Suppressor macrophage treated with lipopolysaccharide for 4 hours (primary cell): ENCODE measurements around the gene DENND6A.
"Not testable (repeated sequence)": the region's sequence is repeated elsewhere in the genome, so short reads cannot be mapped to it uniquely, and the experiment has no call there.

Experiments used
- DNase-seq: peaks from one replicate; pipeline ENCODE4 v3.0.0-alpha.2; 2020

DENND6A gene

DNA sequence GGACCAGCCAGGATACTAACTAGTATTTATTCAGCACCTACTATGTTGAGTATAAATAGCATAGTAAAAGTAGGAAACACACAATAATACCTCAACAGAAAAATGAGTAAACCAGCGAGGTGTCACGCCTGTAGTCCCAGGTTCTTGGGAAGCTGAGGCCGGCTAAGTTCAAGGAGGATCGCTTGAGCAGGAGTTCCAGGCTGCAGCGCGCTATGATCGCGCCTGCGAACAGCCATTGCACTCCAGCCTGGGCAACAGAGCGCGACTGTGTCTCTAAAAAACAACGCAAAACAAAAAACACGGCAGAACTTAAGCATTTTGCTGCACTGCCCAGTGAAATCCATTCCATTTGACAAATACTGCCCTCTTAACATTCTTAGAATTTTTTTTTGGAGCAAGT lies 1.3 kb upstream of the DENND6A start:
- no peak for DNase-seq

DNA sequence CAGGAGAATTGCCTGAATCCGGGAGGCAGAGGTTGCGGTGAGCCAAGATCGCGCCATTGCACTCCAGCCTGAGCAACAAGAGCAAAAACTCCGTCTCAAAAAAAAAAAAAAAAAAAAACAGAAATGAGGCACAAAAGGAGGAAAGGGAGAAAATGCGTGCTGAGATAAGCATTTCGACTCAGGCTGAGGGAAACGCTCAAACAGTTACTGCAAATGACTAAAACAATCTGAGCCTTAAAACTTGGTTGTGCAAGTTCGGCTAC lies 813 bp downstream of the DENND6A start:
- DNase-seq, result peak; percentile 83

DNA sequence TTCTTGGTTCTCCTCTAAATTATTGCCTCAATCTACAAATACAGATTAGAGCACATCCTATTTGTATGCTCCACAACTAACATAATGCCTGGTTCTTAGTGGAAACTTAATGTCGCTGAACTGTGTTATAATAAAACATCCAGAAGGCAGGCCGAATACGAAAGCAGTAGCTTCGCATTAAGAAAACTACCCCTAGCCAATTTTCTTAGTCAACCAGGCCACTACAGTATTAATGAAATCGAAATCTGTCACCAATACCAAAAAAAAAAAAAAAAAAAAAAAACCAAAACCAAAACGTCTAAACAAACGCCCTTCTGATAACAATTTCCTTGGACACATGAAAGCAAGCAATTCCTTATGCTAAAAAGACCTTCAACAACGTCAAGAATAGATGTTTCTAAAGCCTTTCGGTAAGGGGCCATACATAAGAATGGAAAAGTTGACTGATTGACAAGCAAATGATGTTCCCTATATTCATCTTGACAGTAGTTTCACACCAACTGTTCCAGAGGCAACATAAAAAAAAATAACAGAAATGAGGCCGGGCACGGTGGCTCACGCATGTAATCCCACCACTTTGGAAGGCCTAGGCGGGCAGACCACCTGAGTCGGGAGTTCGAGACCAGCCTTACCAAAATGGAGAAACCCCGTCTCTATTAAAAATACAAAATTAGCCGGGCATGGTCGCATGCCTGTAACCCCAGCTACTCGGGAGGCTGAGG lies 1.3 kb downstream of the DENND6A start:
- peak; percentile 31 for DNase-seq

DNA sequence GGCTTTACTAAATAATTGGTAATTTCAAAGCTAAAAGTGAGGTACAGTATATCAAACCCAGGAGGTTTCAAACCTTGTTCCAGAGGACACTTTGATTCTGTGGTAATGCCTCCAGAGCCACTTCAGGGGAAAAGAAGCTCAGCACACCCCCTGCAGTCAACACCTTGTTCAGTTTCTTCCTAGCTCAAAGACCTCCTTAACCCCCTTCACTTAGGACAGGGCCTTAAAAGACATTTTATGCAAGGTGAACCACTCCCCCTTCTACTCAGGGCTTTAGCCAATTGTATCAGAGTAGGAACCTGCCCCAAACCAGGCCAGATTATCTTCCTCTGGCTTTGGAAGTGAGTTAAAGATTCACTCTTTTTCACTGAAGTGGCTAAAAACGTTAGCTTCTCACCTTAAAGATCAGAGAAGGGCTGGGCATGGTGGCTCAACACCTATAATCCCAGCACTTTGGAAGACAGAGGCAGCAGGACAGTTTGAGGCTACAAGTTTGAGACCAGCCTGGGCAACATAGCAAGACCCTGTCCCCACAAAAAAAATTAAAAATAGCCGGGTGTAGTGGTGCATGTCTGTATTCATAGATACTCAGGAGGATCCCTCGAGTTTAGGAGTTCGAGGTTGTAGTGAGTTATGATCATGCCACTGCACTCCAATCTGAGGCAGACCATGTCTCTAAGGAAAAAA lies 3.4 kb downstream of the DENND6A start:
- no peak for DNase-seq

DNA sequence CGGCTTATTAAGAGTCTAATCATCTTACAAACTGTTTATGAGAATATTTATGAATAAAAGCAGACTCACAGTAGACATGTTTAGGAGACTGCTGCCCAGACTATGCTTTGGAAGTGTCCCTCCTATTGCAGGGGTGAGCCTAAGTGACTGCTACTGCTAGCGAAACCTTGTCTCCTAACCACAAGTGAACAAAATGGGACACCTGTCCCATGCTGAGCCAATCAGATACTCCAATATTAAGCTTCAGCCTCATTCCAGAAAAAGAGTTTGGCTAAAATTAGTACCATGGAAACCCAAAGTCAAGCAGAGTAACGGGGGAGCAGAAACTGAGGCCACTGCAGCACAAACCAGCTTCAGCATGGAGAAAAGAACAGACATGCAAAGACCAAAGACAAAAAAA lies 4.6 kb downstream of the DENND6A start:
- no peak for DNase-seq

DNA sequence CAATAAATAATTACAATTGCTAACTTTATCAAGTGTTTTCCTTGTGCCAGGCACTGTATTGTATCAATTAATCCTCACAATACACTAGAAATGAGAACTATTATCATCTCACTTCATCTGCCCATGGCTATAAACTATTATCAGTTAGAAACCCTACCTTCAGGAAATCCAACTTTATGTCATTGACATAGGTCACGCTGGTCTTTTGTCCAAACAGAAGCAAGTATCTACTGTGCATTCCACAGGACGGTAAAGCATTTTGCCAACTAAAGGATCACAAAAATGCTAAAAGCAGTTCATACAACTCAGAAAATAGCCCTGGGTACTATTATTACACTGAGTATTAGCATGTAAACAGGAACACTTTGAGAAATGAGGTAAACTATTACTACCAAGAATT lies 9.6 kb downstream of the DENND6A start:
- DNase-seq, result no peak

DNA sequence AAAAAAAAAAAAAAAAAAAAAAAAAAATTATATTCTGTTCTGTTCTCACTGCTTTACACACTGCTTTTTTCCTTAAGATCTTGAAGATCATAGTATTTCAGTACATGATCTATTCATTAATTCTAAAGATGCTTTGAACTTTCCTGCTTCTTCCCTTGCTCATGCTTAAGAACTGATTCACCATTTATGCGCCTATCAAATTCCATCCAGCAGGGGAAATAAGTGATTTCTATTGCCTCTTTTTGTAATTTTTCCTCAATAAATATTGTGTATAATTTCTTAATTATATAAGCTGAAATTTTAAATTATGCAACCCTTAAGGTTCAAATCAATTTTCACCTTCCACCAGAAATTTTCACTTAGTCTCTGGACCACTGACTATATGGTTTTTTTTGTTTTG lies 10.6 kb downstream of the DENND6A start:
- no peak for DNase-seq

DNA sequence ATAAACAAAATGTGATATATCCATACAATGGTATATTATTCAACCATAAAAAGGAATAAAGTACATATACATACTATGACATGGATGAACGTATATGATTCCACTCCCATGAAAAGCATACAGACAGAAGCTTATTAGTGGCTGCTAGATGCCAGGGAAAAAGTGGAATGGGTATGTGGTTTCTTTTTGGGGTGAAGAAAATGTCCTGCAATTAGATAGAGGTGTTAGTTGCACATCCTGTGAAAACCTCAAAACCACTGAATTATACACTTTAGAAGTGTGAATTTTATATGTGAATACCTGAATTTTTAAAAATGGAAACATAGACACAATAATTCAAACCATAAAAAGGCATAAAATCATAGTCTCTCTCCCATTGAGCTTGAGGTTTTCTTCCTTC lies 11.2 kb downstream of the DENND6A start:
- DNase-seq, result no peak

DNA sequence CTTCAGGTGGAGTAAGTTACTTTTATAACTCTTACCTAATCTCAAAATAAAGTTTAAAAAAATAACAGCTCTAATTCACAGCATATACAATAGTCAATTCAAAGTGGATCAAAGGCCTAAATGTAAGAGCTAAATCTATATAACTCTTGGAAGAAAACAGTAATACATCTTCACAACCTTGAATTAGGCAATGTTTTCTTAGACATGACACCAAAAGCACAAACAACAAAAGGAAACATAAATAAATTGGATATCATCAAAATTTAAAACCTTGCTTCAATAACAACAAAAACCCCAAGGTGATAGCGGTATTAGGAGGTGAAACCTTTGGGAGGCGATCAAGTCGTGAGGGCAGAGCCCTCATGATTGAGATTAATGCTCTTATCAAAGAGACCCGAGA lies 12.8 kb downstream of the DENND6A start:
- no peak for DNase-seq

DNA sequence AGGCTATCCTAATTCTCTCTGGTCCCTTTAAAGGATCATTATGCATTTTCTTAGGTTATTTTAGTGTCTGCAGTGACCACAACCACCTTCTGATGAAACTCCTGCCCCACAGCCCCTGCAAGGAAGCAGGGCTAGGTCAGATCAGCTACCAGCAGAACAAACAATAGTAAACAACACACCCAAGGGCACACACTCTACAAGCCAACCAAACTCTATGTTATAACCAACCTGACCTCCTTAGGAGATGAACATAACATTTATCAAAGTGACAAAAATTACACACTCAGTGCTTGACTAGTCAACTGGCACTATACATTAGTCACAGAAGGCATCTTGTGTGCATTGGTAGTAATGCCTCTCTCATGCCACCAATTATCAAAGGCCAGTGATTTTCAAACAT lies 17.3 kb downstream of the DENND6A start:
- DNase-seq, result no peak

DNA sequence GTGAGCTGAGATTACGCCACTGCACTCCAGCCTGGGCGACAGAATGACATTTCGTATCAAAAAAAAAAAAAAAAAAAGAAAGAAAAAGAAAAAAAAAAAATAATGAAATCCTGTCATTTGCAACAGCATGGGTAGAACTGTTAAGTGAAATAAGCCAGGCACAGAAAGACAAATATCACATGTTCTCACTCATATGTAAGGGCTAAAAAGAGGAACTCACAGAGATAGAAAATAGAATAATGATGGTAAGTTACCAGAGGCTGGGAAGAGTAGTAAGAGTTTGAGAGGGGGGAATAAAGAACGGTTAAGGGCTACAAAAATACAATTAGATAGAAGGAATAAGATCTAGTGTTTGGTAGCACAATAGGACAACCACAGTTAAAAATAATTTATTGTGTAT lies 19.7 kb downstream of the DENND6A start:
- DNase-seq, result peak; percentile 55

DNA sequence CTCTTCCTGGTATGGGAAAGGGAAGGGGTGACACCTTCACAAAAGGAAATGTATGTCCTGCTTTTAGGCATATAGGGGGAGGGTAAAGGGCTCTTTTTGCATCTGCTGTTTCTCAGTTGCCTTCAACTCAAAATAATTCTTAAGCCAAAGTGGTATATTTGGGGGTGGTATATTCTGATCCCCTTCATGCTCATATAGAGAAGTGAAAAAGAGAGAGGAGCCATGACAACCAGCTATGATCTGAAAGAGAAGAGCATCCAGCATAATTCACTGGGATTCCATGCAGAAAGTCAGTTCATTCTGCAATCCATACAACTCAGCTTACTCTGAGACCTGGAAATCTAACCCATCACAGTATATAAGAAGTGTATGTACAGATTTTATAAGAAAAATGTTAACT lies 22.3 kb downstream of the DENND6A start:
- DNase-seq, result no peak

DNA sequence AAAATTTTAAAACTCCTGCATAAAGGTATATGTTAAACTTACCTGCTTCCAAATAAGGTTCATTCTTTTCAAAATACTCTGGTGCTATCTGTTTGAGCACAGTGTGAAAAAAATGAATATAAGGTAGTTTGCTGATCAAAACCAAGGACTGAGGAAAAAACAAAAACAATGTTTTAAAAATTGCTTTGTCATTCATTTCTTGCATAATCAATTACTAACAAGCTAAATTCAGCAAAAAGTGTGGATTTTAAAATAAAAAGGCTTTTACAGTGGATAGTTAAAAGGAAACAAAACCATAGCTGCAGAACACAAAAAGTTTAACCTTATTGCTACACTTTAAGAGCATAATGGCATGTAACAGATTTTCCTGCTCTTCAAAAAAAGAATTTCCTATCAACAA lies 31.5 kb downstream of the DENND6A start:
- no peak for DNase-seq

DNA sequence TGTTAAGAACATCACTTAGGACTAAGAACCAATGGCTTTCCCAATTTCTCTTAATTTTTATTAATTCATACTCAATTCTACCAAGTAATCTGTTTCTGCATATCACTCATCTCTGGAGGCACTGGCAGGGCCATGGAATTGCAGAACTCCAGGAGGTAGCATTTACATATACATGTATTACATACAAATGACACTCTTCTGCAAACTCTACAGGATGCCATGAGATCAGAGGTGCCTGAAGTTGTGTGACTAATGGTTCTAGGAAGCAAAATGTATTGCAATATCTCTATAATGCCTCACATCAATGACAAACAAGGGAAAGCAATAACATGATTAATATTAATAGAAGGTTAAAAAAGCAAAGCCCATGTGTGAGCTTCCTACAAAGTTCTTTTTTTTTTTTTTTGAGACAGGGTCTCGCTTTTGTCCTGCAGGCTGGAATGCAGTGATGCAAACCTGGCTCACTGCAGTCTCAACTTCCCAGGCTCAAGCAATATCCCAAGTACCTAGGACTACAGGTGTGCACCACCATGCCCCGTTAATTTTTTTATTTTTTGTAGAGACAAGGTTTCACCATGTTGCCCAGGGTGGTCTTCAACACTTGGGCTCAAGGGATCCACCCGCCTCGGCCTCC lies 33.0 kb downstream of the DENND6A start:
- peak; percentile 35 for DNase-seq

DNA sequence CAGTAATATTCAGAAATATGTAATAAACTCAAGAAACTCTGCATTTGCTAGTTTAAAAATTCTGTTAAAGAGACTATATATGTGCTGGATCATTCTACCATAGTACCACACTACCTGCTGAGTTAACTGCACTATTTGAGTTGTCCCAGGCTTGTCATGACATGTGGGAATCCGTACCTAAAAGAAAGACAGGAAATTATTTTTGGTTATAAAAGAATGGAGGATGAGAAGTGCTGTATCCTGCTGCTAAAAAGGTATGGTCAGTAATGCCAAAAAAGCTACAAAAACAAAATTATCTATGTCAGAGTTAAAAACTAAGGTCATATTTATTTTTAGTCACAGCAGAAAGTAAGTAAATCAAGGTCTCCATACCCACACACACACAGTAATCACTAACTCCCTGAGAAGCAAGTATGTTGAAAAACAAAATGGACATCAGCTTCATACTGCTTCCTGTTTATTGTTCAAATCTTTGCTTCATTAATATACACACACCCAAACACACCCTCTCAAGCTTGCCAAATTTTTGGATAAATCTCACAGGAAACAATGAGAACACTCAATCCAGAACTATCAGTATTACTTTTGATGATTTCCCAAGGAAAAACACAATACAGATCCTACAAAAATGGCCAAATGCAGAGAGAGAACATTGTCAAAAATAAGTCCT lies 33.7 kb downstream of the DENND6A start:
- DNase-seq, result no peak

DNA sequence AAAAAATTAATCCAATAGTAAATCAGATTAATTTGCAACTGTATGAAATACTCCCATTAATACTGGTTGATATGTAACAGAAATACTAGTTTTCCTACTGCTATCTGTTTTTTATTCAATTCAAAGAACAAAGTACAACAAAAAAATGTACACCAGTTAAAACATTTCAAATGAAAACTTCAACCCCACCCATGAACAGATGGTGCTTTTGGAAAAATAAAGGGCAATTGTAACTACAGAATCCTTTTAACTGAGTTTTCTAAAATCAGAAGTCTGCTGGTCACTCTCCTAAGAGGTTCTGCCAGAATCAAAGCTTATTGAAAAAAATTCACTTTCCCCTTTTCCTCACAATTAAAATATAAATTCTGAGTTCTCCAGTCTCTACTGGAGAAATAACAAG lies 34.3 kb downstream of the DENND6A start:
- DNase-seq, result no peak

DNA sequence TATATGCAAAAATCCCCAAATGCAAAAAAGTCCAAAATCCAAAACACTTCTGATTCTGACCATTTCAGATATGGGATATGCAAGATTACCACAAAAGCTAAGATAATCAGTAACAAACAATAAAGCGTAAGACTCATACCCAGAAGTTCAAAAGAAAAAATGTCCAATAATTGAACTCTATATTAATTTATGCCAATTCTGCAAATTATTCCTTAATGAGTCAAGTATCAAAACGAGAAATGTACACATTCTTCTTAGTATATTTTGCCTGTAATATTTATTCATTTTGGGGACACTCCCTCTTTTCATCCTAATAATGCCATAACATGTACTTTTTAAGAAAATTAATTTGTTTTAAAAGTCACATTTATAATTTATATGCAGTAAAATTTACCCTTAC lies 37.1 kb downstream of the DENND6A start:
- no peak for DNase-seq

DNA sequence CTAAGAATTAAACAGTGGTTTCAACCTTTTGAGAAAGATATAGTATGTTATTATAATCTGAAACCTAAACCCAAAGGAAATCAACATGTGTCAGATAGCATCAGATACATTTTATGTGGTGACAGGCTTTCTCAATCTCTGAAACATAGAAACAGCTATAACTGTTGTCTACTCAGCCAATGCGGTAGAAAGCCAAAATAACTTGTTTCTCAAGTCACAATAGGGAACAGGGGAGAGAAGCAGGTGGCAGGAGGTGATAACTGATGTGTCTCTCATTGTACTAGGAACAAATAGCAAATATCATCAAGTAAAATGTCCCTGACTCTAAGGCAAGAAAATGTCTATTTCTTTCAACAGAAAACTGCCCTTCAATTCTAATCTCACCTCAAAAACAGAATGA lies 38.6 kb downstream of the DENND6A start:
- DNase-seq, result no peak

DNA sequence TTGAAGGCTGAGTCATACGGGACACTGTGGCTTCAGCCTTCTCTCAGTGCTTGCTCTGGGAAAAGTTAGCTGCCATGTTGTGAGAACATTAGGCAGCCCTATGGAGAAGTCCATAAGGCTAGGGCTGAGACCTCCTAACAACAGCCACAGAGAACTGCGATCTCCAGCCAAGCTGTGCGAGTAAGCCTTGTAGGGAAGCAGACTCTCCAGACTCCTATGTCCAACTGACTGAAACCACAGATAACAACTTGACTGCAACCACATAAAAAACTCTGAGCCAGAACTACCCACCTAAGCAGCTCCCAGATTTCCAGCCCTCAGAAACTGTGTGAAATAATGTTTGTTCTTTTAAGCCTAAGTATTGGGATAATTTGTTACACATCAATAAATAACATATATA lies 40.7 kb downstream of the DENND6A start:
- DNase-seq, result no peak

DNA sequence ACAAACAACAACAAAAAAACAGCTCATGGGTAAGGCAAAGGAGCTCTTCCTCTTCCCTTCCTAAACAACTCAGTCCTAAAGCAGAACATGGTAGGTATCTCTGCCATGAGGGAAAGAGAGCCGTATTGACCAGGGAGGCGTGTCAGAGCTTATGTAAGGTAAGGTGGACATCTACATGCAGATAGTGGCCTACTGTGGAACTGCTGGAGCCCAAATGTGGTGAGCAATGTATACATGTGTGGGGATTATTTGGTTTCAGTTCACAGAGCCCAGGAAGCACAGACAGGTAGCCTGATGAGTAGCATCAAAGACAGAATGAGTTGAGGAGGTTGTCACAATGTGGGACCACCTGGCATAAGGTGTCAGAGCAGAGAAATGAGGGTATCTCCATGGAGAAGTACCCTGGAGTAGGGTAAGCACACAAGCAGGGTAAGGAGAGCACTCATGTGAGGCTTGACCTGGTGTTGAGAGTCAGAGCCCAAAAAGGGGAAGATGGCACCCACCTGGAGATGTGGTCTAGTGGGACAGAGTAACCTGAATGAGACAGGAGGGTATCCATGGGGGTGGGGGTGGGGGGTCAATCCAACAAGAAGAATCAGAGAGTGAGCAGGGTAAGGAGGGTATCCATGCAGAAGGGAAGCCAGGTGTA lies 45.5 kb downstream of the DENND6A start:
- no peak for DNase-seq

DNA sequence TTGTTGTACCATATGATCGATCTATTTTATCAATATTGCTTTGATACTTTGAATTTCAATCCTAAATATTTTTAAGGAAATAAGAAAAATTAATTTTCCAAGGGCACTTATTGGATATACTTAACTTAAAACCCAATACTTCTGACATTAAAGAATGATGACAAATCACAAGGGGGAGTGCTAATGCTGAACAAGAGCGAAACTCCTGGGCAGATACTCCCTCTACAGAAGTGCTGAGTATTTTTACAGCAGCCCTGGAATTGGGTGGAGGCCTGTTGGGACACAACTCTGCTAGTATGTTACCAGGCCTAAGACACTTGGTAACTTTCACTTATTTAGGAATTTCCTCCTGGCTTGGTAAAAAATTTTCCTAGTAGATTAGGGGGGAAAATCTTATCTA lies 46.2 kb downstream of the DENND6A start:
- peak; percentile 34 for DNase-seq

DNA sequence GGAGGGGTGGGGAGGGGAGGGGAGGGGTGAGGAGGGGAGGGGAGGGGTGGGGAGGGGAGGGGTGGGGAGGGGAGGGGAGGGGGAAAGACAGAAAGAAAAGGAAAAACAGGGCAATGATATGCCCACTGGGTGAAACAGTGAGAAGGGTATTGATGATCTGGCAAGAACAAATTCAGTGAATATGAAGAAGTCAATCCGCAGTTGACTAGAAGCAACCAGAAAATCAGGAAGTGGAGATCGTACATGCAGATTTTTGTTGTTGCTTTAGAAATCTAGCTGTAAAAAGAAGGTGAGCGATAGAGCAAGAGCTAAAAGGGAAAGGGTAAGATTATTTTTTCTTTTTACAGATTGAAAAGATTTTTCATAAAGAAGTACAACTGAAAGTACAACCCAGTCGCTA lies 48.1 kb downstream of the DENND6A start:
- DNase-seq, result no peak

DNA sequence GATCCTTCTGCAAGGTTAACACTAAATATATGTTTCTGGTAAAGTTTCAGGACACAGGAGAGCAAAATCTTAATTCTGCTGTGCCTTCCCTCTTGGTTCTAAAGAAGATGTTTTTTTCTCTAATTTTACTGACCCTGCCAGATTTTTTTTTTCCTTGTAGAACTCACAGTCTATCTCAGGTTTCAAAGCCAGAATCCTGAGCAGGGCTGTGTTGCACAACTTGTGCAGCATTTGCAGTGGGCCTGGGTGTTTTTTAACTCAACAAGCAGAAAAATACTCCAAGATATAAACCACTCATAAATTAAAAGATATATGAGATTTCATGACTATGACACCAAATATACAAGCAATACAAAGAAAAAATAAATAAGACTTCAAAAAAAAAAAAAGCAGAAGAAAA lies 55.5 kb downstream of the DENND6A start:
- DNase-seq, result no peak

DNA sequence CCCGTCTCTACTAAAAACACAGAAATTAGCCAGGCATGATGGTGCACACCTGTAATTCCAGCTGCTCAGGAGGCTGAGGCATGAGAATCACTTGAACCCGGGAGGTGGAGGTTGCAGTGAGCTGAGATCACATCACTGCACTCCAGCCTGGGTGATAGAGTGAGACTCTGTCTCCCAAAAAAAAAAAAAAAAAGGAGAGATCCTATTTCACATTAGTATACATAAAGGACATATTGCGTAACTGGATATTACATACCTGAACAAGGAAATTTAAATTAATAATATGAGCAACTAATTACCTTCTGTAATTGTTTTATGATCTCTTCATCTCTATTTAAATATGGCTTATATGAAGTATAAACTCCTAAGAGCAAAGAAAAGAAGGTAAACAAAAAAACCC lies 58.6 kb downstream of the DENND6A start:
- DNase-seq, result not testable (repeated sequence)
